Measurements from ENCODE around the gene EGR2.

The EGR2 gene

DNA sequence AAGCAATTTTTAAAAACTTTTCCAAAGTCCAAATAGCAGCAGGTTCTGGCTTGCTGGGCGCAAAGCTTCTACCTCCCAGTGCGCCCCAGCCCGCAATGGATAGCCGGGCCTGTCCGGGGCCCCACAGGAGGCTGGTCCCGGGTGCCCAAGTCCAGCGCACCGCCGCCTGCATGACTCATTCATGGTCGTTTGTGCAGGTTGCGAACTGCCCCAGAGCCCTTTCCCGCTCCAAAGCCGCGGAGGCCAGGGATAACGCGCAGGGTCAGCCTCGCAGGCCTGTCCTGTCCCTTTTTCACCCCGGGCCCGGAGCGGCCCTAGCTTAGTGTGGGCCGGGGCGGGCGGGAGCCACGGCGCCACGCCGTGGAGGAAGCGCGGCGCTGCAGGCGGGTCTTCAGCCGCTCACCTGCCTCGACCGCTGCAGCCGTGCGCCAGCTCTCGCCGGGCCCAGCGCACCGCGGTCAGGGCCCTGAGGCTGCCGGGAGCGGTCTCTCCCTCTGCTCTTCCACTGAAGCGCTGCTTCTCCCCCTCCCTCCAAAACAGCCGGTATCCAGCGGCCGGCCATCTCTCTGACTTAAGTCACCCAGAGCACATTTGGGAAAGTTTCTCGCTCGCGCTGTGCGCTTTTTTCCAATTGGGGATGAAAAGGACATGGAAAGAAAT, 1.7 kb upstream of the EGR2 start:
- FAIRE-seq, result no peak

DNA sequence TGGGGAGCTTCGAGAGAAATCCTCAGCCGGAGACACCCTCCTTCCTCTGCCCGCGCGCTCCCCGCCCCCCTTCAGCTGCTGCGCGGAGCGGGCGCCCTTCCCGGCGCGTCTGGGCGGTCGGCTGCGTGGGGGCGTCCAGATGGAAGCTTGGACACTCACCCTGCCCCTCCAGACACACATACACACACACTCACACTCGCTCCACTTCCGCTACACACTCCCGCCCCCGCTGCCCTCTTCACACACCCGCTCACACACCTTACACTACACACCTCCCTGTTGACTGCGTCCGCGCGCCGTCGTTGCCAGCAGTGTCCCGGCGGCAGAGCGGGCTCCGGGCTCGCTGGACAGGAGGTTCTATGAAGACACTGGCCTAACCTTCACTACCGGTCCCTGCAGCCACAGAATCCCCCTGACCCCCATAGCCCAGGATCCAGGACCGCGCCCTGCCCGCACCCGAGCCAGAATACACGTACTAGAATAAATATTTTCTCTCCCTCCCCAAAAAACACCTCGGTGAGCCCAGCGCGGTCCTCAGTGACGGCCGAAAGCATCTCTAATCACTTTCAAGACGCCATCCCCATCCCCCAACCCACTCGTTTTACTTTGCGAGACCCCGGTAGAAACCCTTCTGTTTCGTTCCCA, 1.1 kb upstream of the EGR2 start:
- FAIRE-seq, result no peak

DNA sequence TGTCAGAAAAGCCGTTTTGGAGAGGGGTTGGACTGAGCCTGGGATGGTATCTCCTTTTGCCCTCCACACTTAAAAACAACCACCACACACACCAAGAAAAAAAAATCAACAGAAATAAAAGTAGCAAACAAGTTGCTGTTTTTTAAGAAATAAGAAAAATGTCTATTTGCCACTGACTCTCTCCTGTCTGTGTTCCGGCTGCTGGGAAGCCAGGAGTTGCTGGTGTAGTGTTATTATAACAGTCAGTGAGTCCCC, 163 bp downstream of the EGR2 start:
- no peak for FAIRE-seq

DNA sequence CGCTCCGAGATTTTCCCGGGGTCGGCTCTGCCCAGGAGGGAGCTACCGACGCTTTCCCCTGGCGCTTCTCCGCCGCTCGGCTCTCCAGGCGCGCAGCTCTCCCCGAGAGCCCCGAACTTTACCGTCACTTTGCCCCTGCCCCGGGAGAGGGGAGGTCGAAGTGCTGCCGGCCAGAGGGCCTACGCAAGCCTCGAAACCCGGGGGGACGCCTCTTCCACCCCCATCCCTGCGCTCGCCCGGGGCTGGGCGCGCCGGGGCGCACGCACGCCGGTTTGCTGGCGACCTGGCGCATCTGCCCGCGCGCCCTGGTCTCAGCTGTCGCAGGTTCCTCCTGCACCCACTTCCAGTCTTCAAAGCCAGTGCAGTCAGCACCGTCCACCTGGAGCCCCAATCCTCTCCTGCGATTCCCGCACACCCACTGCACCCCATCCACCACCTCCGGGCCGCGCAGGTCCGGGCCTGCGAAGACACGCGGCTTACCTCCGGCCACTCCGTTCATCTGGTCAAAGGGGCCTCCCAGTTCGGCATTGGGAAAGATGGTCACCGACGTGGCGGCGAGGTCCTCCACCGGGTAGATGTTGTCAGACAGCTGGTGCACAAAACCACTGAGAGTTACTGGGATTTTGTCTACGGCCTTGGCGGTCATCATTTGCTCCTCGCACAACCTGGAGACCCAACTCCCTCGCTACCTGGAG, 638 bp downstream of the EGR2 start:
- FAIRE-seq, result no peak

DNA sequence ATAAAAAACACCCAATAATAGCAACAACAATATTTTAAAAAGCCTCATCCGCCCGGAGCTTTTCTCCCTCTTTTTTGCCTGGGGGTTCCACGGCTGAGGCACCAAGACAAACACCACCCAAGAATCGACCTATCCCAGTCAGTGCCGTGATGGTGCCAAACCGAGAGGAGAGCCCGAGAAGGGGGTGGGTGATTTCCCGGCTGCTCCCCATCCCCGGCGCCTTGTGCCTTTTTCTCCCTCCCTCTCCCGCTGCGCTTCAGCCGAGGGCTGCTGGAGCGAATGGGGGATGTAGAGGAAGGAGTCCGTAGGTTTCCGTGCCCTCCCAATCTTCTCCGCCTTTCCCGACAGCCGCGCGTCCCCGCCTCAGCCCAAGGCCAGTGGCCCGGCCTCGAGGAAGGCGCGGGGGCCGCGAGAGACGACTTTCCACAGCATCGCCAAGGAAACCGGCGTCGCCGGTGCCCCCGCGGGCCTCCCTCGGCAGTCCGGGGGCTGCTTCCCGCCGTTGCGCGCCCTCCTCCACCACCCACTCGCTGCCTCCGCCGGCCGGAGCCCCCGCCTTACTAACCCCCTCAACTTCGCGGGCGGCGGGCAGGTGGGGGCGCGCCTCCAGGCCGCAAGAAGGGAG, 1.3 kb downstream of the EGR2 start:
- FAIRE-seq, result no peak

DNA sequence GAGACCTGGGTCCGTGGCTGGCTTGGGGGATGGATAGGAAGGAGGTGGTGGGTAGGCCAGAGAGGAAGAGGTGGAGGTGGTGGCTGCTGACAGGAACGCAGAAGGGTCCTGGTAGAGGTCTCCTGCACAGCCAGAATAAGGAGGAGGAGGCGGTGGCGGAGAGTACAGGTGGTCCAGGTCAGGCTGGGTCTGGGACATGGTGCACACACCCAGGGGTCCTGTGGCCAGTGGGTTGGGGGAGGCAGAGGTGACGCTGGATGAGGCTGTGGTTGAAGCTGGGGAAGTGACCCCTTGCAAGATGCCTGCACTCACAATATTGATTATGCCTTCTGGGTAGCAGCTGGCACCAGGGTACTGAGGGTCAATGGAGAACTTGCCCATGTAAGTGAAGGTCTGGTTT, 2.2 kb downstream of the EGR2 start:
- FAIRE-seq, result no peak

DNA sequence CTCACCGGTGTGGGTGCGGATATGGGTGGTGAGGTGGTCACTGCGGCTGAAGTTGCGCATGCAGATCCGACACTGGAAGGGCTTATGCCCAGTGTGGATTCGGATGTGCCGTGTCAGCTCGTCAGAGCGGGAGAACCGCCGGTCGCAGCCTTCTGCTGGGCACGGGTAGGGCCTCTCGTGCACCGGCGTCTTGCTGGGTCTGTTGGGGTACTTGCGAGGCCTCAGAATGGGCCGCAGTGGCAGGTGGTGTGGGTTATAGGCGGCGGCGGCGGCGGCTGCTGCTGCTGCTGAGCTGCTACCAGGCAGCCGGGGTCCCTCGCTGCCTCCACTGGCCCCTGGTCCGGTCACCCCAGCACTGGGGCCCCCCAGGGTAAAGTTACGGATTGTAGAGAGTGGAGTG, 2.7 kb downstream of the EGR2 start:
- FAIRE-seq, result no peak

DNA sequence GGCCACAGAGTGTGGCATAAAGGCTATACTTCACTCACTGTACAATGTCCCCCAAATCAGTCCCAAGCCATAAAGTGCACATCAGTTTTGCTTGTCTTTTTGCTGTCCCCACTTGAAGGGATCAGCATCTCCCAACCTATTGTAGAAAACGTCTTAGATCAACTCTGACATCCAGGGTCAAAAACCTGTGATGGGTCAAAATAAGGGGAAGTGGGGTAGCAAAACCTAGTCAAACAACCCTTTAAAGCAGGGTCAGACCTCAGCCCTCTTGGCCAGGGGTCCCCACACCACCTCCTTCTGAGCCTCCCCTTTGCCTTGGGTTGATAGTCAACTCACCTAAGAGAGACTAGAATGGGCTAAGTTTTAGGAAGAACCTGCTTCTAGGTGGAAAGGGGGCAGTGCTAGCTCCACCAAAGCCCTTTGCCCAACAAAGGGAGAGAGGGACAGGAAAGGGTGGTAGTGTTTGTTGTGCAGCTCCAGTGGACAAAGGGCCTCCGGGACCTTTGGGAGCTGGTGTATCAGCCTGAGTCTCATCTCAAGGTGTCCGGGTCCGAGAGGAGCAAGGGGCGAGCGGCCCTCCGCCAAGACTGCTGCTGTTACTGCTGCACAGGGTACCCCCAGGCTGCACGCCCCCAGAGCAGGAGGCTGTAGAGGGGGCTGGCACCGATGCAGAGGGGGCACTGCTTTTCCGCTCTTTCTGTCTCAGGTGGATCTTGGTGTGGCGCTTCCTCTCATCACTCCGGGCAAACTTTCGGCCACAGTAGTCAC, 3.3 kb downstream of the EGR2 start:
- FAIRE-seq, result no peak

DNA sequence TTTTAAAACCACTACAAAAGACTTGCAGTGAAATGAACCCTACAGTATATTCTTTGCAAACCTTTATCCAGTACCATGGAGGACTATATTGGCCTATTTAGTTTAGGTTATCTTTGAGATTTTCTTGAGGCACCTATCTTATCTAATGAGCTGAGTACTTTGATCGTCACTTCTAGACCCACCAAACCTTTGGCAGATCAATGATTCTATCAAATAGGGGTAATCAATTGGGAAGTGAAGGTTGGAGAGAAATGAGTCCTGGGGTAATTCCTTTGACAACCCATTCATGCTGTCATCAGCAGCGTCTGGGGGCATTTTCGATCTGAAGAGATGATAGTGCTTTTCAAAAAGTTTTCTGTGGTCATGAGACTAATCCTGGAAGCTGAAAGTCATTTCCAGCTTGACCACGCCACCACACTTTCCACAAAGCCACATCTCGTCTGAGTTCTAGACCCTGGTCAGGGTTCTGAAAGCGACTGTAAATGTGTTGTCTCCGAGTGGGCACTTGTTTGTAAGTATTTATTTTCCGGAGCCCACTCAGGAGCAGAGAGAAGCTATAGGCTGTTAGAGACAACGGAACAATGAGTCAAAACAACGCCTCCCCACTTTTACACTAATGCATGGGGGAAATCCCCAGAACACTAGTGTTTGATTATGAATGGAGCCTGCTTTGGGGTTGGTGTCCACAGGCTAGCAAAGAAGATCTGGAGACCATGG, 4.8 kb downstream of the EGR2 start:
- FAIRE-seq, result no peak

DNA sequence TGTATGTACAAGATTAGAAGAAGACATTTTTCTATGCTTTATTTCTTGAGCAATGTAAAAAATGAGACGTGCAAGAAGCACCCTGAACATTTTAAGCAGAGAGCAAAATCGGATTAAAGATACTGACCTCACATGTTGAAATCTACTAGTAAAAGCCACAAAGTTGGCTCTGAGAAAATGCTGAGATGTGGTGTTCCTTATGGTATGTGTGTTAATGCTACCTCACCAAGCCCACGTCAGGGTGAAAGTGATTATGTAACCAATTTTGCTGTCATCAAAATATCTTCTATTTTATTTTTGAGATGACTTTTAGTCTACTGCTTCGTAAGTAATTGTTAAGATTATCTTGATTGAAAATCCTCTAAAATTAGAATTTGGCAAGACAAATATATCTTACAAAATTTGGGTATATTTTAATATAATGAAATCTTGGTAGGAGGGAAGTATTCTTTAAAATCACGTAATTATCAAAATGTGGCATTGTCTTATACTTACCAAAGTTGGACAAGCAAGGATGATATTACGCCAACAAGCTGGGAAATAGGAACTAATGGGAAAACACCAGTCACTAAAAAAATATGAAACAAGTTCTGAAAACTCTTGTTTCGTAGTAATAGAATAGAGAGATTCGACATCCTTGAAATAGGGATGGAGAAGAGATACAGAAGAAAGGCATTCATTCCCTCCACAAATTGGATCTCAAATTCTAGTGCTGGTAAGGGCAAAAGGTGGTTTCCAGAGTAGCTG, 5.8 kb downstream of the EGR2 start:
- FAIRE-seq, result no peak

DNA sequence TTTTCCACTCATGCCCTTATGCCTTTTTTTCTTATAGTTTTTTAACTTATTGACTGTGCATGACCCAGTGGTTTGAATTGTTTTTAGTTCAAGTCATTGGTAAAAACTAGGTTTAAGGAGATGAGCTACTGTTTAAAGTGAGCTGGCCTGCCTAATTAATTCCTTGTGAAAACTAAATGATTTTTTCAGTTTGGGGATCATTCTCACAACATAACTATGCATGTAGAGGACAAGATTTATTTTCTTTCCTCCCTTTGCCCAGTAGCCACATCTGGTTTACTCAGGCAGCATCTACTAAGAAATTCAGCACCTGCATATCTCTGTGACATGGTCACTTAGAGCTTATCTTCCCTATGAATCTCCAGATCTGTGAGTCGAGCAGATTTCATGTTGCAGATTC, 9.9 kb downstream of the EGR2 start:
- FAIRE-seq, result no peak

DNA sequence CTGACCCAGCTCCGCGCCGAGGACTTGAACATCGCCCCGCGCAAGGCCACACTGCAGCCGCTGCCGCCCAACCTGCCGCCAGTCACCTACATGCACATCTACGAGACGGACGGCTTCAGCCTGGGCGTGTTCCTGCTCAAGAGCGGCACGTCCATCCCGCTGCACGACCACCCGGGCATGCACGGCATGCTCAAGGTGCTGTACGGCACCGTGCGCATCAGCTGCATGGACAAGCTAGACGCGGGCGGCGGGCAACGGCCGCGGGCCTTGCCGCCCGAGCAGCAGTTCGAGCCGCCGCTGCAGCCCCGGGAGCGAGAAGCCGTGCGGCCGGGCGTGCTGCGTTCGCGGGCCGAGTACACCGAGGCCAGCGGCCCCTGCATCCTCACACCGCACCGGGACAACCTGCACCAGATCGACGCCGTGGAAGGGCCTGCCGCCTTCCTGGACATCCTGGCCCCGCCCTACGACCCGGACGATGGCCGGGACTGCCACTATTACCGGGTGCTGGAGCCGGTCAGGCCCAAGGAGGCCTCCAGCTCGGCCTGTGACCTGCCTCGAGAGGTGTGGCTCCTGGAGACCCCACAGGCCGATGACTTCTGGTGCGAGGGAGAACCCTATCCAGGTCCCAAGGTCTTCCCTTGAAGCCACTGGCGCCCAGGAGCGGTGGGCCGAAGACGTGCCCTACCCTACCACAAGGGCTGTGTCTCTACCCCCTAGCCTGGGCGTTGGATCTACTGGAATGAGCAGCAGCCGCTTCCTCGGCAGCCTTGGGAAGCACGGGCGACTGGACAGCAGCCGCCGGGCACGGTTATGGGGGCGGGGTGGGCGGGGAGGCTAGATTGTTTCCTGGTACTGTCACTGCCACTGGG, 10.7 kb downstream of the EGR2 start:
- no peak for FAIRE-seq

DNA sequence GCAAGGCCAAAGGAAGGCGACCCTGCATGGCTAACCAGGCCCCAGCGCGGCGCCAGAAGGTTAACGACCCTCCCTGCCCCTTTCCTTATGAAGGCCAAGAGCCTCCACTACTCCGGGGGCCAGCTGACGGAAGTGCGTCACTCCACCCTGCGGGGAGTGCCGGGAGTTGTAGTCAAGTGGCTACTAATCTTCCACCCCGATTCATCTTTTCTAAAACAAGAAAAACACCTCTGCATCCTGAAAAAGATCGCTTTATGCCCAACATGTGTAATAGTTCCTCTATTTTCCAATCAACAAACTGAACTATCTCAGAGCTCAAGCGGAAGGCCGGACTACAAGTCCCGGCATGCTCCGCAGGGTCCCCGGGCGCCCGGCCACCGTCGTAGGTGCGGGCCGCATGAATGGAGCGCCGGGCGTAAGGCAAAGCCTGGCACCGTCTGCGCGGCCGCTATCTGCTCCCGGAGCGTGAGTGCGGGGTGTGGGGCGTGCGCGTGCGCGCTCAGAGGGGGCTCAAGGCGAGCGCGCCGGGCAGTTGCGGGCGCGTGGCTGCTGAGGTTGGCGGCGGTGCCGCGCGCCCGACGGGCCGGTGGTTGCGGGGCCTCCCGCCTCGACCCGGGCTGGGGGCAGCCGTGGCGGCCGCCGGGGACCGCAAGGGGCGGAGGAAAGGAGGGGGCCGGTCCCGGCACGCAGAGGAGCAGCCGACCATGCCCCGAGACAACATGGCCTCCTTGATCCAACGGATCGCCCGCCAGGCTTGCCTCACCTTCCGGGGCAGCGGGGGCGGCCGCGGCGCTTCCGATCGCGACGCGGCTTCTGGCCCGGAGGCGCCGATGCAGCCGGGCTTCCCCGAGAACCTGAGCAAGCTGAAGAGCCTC, 11.6 kb downstream of the EGR2 start, which contains the start of gene ADO:
ADO (plus strand) TSS at position 365 of the 875 bp plus-strand sequence; CDS start at position 705, 340 bp downstream.
- no peak for FAIRE-seq

DNA sequence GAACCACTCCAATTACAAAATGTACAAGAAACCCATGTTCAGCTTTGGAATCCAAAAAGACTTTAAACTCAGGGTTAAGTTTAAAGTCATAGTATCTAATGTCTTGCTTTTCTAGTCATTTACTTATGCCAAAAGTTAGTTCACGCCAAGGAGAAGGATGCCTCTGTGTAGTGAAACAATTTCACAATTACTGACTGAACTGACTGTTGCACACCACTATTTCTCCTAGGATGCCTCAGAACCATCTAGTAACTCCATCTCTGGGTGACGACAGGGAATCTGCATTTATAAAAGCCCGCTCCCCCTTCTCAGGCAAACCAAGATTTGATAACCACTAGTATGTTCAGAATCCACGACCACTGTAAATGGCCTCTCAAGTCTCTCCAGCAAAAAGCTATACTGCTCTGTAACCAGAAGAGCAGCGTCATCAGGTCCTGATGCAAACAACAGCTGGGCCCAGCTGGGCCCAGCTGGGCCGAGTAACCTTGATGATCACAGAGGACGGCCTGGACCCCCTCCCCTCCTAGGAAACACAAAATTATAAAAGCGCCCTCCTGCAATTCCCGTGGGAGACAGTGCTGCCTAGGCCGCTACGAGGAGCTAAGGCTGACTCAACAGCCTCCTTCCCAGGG, 12.3 kb downstream of the EGR2 start:
- FAIRE-seq, result no peak

DNA sequence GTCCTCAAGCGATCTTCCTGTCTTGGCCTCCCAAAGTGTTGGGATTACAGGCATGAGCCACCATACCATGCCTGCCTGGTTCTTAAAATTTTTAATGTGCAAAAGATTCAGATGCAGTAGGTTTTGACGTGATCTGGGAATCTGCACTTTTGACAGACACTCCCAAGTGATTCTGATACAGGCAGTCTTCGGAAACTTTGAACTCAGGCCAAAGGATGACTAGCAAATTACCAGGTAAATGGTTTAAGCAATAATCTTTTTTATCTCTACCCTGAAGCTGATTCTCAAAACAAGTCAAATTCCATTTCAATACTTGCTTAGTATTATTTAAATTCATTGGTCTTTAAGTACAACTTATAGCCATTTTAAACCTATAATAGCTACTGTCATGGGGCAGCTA, 14.3 kb downstream of the EGR2 start:
- FAIRE-seq, result no peak

DNA sequence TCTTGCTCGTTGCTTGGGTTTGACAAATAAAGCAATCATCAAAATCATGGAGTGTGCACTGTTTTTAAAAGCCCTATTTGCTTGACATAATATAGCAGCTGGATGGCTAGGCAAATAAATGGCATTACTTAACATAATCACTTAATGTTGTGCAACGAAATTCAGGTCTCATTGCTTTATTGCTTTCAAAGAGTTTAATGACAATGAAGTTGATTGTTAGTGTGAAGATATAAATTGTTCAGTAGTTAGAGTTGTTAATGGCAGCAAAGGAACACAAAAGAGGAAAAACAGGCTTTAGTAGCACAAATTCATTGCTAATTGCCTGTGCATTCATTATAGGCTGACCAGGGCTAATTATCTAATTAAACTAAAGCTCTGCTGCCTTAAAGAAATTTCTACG, 19.3 kb downstream of the EGR2 start:
- no peak for FAIRE-seq

DNA sequence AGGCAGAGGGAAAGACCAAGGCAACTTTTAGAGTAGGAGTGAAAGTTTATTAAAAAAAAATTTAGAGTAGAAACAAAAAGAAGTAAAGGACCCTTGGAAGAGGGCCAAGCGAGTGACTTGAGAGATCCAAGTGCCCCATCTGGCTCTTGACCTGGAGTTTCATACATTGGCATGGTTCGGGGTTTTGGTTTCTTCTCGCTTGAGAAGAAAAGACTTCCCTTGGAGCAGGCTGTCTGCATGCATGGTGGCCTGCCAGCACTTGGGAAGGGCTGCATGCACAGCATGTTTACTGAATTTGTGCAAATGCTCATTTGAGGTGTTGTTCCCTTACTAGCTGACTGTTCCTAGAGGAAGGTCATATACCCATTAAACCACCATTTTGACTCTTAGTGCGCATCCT, 20.4 kb downstream of the EGR2 start:
- no peak for FAIRE-seq

DNA sequence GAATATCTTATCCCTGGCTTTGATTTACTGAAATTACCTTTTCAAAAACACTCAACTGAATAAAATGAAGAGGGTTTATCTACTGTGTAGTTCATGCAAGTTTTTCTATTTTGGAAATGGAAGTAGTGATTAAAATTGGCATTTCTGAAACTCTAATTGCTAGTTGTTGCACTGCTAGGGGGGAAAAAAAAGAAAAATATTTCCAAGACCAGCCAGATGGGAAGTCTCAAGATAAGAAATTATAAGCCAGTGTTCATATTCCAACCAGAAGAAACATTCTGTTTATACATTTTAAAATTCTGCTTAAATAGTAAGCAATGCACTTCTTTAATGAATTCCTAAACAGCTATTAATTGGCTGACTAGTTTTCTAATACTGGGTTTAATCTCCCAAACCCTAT, 21.1 kb downstream of the EGR2 start:
- no peak for FAIRE-seq

DNA sequence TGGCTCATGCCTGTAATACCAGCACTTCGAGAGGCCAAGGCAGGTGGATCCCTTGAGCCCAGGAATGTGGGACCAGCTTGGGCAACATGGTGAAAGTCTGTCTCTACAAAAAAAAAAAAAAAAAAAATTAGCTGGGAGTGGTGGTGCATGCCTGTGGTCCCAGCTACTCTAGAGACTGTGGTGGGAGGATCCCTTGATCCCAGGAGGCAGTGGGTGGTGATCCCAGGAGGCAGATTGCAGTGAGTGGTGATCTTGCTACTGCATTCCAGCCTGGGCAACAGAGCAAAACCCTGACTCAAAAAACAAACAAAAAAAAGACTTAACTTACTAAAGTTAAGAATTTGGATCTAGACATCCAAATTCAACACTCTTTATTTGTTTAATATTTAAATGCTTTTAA, 21.9 kb downstream of the EGR2 start:
- no peak for FAIRE-seq

Measured in A204.1 (cell line).